Measurements from ENCODE around the gene CDC73. TPM values are rescaled to one million over a fixed set of nuclear protein-coding genes. Genes with fewer than 3 reads are reported as not detected.

Gene CDC73
- total RNA-seq, 1 experiment from 2014 or later = 63.2 TPM

- TF ChIP-seq RAD21 (IDR thresholded peaks at IDR 0.05; ENCODE audit: low read depth) = no peak
- TF ChIP-seq EZH2 (IDR thresholded peaks at IDR 0.05) = no peak
- no peak for TF ChIP-seq ZBTB33 (IDR thresholded peaks at IDR 0.05; ENCODE audit: extremely low read depth, insufficient replicate concordance, low read length)
- no peak for TF ChIP-seq ZFX (IDR thresholded peaks at IDR 0.05)
- no peak for TF ChIP-seq SRF (IDR thresholded peaks at IDR 0.05; ENCODE audit: low read depth)
- no peak for TF ChIP-seq EZH2phosphoT487 (IDR thresholded peaks at IDR 0.05; ENCODE audit: borderline replicate concordance)
- no peak for TF ChIP-seq CBX3 (IDR thresholded peaks at IDR 0.05; ENCODE audit: low read depth)
- no peak for TF ChIP-seq TCF7L2 (IDR thresholded peaks at IDR 0.05; ENCODE audit: borderline replicate concordance, extremely low read depth, insufficient read depth, insufficient read length)
- TF ChIP-seq SIN3A (IDR thresholded peaks at IDR 0.05; ENCODE audit: low read depth) = no peak
- no peak for TF ChIP-seq REST (IDR thresholded peaks at IDR 0.05; ENCODE audit: low read depth)
- H3K36me3 ChIP-seq (ENCODE audit: control insufficient read depth in 1 of 2, insufficient read depth in 2 of 2, low read length in 2 of 2) = peaks cover 0 to 7% of the 10 kb centered on the region in 2 experiments; a peak in 1 of 4 replicates
- BruUV-seq (replicated peaks) = no TSS peak
Observed at GRCh38 chr1:193237381-193237978, 115.6 kb downstream of the CDC73 start.

More at GRCh38 chr1:193237381-193237978, 115.6 kb downstream of the CDC73 start:
- Histone ChIP-seq H3K4me1 (ENCODE audit: control insufficient read depth in 1 of 2, insufficient read depth in 2 of 2, low read length in 2 of 2) (no peaks in the 10 kb centered on the region), H2AFZ (ENCODE audit: low read depth, low read length, poor library complexity, severe bottlenecking) (no peak overlapping the region), H3K27me3 (ENCODE audit: insufficient read depth, low read length) (no peaks in the 10 kb centered on the region), H3K4me2 (ENCODE audit: low read length) (no peak overlapping the region), H3K4me3 (replicated peaks in 1 of 2; ENCODE audit: low read depth in 1 of 2, low read length in 2 of 2) (no peak overlapping the region), H3K9me3 (ENCODE audit: control insufficient read depth in 1 of 2, insufficient read depth in 1 of 2, low read depth in 1 of 2, low read length in 2 of 2) (no peaks in the 10 kb centered on the region), H4K20me1 (ENCODE audit: insufficient read depth) (no peaks in the 10 kb centered on the region), H3K9me2 (ENCODE audit: insufficient read depth) (no peaks in the 10 kb centered on the region), H3K9ac (ENCODE audit: low read length) (no peak overlapping the region), H3K27ac (ENCODE audit: low read depth, low read length) (no peak overlapping the region), H3K79me2 (ENCODE audit: insufficient read depth, low read length) (no peaks in the 10 kb centered on the region; the same call in 1 of the 2 replicates)
- ChIA-PET RAD21 (ENCODE audit: low non-redundant PET in 1 of 2, low total read pairs in 2 of 2, uncharacterized antibody in 2 of 2, unreplicated experiment in 2 of 2) (no interaction called here), POLR2A (no interaction called here), CTCF (no interaction called here)
- DNase-seq (ENCODE audit: low read depth, low spot score) (no peak), ATAC-seq (no peak)
- intact Hi-C loops (cut with micrococcal nuclease) = no loop called here

Measured in HCT116 (cell line).